GM21381 (cell line): Measurements from ENCODE around the gene POLR3H.

Source experiments
- ATAC-seq: cut with Tn5 transposase; IDR thresholded peaks from one replicate; pipeline ENCODE4 v1.9.1; 2021; ENCODE audit warnings: mild to moderate bottlenecking, moderate library complexity; ENCODE audit not compliant: unreplicated experiment

The POLR3H gene

GRCh38 chr22:41539146-41540005 lies 4.9 kb downstream of the POLR3H start:
- no peak for ATAC-seq

GRCh38 chr22:41538583-41538982 lies 5.7 kb downstream of the POLR3H start:
- ATAC-seq = no peak

DNA sequence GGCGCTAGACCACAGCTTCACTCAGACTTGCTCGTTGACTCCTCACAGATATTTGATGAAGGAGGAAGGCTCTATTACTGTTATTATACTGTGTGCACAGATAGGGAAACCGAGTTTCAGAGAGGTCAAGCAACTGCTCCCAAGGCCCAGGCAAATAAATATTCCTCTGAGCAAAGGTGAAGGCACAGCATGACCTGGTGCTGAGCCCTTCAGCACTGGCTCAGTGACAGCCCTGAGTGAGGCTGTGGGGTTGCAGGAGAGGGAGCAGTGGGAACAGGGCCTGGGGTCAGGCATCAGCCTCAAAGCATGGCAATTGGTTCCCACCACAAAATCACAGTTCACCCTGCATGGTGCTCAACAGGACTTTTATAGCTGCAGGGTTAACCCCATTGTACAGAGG lies 7.1 kb downstream of the POLR3H start:
- no peak for ATAC-seq

- no peak for ATAC-seq
Measured at GRCh38 chr22:41535244-41535643, 9.0 kb downstream of the POLR3H start.

DNA sequence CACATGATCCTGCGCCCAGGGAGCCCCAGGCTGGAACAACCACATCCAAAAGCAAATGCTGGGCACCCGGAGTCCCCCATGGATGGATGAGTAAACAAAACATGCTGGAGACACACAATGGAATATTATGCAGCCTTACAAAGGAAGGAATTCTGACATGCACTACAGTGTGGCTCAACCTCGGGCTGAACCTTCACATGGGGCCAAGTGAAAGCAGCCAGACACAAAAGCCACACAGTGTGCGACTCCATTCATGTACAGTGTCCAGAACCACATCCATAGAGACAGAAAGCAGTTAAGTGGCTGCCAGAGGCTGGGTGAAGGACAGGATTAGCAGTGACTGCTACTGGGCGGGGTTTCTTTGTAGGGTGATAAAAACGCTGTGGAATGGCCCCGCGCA lies 10.1 kb downstream of the POLR3H start:
- ATAC-seq = no peak

DNA sequence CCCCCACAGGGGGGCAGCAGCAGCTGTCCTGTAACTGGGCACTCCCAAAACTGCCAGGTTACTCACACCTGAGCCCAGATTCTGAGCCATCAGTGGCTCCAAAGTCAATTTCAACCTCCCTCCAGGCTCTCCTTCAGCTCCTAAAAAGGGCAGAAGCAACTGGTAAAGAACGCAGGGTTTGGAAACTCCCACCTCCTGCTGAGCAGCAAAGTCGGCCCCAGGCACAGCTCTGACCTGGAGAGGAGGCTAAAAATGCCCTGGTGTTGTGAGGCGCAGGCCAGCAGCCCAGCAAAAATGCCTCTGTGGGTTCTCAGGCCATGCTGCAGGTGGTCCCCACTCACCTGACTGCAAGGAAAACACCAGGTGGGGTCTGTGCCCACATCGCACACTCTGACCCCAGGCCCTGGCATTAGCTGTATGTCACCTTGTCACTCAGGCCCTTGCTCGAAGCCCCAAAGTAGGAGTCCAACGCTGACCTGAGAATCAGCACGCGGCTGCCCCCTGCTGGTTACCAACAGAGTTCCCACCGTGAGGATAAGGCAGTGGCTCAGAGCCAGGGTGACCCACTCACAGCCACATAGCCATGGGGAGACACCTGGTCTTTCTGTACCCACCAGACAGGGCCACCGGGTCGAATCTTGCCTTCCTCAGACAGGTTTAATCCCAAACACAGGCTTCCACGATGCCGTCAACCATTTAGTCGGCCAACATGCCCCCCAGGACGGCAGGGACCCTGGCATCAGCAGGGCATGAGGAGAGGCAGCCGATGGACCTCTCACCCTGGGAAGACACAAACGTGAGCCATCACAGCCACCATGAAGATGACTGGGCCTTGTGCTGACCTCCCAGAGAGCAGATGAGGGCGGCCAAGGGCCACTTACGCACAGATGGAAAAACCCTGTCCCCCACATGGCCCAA lies 11.1 kb downstream of the POLR3H start:
- no peak for ATAC-seq

DNA sequence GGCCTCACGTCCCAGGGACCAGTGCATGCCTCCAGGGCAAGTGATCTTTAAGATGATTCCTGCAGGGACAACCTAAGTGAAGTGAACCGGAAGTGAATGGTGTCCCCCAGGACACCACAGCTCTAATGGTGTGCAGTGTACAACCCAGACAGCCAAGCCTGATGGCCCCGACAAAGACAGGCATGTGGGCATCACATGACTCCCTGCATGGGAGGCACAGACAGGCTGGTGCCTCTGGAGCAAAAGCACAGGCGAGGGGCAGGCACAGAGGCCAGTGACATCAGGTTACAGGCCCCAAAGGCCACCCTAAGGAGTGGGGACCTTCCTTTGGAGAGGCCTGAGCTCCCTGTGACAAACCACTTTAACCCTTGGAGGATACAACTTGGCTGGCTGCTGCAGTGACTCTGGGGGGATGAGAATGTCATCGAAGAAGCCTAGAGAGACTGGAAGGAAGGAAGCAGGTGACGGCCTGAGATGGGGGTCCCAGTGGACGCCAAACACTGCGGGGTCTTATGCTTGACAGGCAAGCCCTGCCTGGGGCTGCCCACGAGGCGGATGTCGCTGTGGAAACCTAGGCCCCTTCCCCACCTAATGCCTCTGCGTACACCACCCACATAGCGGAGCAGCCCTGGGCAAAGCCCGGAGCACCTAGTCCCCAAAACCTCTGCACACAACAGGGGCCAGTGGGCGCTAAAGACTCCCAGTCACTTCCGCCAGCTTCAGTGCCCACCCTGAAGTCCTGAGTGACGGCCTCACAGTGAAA lies 12.4 kb downstream of the POLR3H start:
- no peak for ATAC-seq

GRCh38 chr22:41530890-41531714 lies 13.2 kb downstream of the POLR3H start:
- no peak for ATAC-seq

GRCh38 chr22:41528938-41529561 lies 15.2 kb downstream of the POLR3H start:
- ATAC-seq = no peak

DNA sequence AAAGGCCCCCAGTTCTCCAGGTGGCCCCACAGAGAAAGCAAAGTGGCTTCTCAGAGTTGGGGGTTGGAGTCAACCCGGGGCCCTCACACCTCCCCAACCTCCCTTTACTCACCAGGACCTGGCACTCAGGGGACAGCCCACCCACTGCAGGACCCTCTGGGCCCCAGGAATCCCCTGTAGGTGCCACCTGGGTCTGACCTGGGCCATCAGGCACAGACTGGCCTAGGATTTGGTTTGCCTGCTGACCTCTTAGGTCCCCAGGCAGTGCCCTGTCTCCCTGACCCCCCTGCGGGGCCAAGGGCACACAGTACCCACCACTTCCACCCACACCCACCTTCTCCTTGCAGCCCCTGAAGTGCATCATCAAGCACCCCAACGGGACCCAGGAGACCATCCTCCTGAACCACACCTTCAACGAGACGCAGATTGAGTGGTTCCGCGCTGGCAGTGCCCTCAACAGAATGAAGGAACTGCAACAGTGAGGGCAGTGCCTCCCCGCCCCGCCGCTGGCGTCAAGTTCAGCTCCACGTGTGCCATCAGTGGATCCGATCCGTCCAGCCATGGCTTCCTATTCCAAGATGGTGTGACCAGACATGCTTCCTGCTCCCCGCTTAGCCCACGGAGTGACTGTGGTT lies 16.0 kb downstream of the POLR3H start:
- no peak for ATAC-seq

DNA sequence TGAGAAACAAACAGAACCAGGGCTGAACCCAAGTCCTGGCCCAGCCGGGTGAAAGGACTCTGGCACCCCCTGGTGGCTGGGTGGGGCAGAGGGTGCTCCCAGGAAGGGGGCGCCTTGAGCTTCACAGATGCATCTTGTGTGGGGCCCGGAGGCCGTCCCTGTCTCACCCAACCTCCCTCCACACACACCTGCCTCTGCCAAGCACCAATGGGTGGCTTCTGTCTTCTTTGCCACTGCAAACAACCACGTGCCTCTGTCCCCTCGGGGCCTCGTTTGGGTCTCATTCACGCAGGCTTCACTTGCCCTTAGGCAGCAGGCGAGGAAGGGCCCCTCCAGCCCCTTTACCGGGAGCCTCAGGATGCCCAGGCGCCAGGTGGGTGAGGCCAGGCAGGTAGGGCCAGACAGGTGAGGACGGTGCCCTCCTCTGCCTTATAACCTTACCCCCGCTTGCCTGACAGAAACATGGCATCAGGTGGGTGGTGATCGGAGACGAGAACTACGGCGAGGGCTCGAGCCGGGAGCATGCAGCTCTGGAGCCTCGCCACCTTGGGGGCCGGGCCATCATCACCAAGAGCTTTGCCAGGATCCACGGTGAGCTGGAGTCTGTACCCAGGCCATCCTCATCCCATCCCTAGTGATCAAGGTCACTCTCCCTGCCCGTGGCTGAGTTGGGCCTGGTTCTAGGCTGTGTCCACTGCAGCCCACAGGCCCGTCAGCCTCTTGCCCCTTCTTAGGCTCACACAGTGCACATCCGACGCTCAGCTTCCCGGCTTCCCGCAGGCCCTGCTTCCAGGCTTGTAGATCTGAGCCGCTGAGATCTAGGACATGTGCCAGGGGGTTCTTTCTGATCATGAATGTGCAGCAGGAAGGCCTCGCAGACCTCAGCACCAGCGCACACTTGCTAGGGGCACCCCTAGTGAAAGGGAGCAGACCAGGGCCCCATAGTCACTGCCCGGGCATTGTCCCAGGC lies 17.2 kb downstream of the POLR3H start:
- ATAC-seq = no peak

GRCh38 chr22:41526226-41526829 lies 17.9 kb downstream of the POLR3H start:
- no peak for ATAC-seq

GRCh38 chr22:41525450-41526225 lies 18.6 kb downstream of the POLR3H start:
- ATAC-seq = no peak

DNA sequence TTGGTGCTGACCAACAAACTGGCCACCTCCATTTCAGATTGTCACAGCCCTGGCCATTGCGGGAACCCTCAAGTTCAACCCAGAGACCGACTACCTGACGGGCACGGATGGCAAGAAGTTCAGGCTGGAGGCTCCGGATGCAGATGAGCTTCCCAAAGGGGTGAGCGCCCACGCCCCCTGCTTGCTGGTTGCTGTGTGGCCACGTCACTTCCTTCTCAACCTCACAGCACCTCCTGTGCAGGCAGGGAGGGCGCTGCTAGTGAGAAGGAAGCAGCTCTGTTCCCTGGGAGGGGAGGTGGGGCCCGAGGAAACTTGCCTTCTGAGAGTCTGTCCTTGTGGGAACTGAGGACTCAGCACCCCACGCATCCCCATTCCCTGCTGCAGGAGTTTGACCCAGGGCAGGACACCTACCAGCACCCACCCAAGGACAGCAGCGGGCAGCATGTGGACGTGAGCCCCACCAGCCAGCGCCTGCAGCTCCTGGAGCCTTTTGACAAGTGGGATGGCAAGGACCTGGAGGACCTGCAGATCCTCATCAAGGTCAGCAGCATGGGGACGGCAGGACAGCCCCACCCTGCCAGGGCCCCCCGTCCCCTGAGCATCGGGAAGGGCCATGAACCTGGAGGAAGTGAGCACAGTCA lies 19.3 kb downstream of the POLR3H start:
- no peak for ATAC-seq

- no peak for ATAC-seq
Measured at GRCh38 chr22:41524251-41524661, 20.0 kb downstream of the POLR3H start.

DNA sequence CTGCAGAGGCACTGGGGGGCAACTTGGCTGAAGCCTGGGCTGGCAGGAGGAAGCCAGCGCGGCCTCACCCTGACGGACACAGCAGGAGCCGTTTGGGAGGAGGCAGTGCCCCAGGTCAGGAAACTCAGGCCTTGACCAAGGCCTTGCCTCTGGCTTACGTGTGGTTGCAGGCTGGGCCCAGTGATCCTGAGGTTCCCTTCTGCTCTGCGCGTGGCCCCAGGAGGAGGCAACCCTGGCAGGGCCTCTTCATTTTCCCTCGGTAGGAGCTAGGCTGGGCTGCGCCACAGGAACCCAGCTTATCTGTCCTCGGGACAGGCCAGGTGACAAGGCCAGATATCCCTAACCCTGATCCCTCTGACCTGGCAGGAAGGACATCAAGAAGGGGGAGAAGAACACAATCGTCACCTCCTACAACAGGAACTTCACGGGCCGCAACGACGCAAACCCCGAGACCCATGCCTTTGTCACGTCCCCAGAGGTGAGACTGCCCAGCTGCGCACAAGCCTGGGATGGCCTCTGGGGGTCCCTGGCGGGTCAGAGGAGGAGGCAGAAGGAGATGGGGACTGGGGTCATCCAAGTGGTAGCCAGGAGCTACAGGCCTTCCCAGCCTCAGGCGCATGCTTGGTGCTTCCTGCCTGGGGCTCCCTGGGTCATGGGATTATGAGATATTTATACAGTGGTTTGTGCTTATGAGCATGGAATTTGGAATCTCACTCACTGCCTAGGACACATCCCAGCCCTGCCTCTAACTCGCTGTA lies 20.6 kb downstream of the POLR3H start:
- no peak for ATAC-seq
